Activated CD8-positive, alpha-beta memory T cell treated with anti-CD3 and anti-CD28 coated beads for 4 hours (primary cell): ENCODE results near the gene SLC31A2.
"Not testable (repeated sequence)": the region's sequence is repeated elsewhere in the genome, so short reads cannot be mapped to it uniquely, and the experiment has no call there.

Experiments
- DNase-seq, 2 donors: peaks; one replicate each; pipeline ENCODE4 v3.0.0-alpha.2; 2020; ENCODE audit warnings: low read depth in 2 of 2

Gene SLC31A2

GRCh38 chr9:113150670-113151611, at the start of gene SLC31A2:
SLC31A2 (plus strand) TSS chr9:113151007; CDS start chr9:113151075, 68 bp downstream.
- peak; percentile 68 to 71 for DNase-seq

GRCh38 chr9:113105345-113105744, 45.5 kb upstream of the SLC31A2 start:
- DNase-seq = not testable (repeated sequence)

- not testable (repeated sequence) for DNase-seq
Measured at GRCh38 chr9:113111065-113111951, 39.5 kb upstream of the SLC31A2 start.

- DNase-seq = not testable (repeated sequence)
Measured at GRCh38 chr9:113112706-113113510, 37.9 kb upstream of the SLC31A2 start.

- DNase-seq = not testable (repeated sequence)
Measured at GRCh38 chr9:113118829-113119228, 32.0 kb upstream of the SLC31A2 start.

- no peak for DNase-seq
Measured at GRCh38 chr9:113125386-113126035, 25.3 kb upstream of the SLC31A2 start.

- no peak for DNase-seq
Measured at GRCh38 chr9:113129466-113129865, 21.3 kb upstream of the SLC31A2 start.

GRCh38 chr9:113129884-113130283, 20.9 kb upstream of the SLC31A2 start:
- DNase-seq = no peak

- DNase-seq = no peak
Measured at GRCh38 chr9:113131689-113132151, 19.1 kb upstream of the SLC31A2 start.

- no peak for DNase-seq
Measured at GRCh38 chr9:113137196-113138168, 13.3 kb upstream of the SLC31A2 start.

- no peak for DNase-seq
Measured at GRCh38 chr9:113138760-113139159, 12.0 kb upstream of the SLC31A2 start.

- no peak for DNase-seq
Measured at GRCh38 chr9:113139225-113139829, 11.5 kb upstream of the SLC31A2 start.

GRCh38 chr9:113139953-113140352, 10.9 kb upstream of the SLC31A2 start:
- no peak for DNase-seq

GRCh38 chr9:113140896-113141295, 9.9 kb upstream of the SLC31A2 start:
- DNase-seq = not testable (repeated sequence)

- no peak for DNase-seq
Measured at GRCh38 chr9:113143432-113144227, 7.2 kb upstream of the SLC31A2 start.

GRCh38 chr9:113148372-113148705, 2.5 kb upstream of the SLC31A2 start:
- DNase-seq = no peak

GRCh38 chr9:113148781-113149510, 1.9 kb upstream of the SLC31A2 start:
- DNase-seq = no peak

GRCh38 chr9:113149561-113149960, 1.2 kb upstream of the SLC31A2 start:
- not testable (repeated sequence) for DNase-seq
